ENCODE results near the gene ETV3.

DNA sequence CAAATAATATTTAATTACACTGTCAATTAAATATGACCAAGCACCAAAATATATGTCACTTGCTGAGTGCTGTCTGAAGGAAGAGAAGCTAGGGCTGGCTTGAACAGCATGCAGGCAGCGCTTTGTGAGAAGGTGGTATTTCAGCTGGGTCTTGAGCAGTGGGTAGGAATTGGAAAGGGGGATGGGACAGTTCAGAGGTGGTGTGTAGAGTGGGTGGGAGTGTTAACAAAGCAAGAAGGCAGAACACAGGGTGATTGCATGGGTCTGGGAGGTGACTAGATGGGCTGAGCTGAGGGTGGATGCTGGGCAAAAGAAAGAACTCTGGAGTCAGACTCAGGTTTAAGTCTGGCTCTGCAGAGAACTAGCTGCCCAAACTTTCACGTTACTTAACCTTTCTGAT lies 14.3 kb upstream of the ETV3 start:
- TF ChIP-seq, protein P1, sequence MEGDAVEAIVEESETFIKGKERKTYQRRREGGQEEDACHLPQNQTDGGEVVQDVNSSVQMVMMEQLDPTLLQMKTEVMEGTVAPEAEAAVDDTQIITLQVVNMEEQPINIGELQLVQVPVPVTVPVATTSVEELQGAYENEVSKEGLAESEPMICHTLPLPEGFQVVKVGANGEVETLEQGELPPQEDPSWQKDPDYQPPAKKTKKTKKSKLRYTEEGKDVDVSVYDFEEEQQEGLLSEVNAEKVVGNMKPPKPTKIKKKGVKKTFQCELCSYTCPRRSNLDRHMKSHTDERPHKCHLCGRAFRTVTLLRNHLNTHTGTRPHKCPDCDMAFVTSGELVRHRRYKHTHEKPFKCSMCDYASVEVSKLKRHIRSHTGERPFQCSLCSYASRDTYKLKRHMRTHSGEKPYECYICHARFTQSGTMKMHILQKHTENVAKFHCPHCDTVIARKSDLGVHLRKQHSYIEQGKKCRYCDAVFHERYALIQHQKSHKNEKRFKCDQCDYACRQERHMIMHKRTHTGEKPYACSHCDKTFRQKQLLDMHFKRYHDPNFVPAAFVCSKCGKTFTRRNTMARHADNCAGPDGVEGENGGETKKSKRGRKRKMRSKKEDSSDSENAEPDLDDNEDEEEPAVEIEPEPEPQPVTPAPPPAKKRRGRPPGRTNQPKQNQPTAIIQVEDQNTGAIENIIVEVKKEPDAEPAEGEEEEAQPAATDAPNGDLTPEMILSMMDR (IDR thresholded peaks at IDR 0.05): no peak
- no peak for TF ChIP-seq POLR2A (IDR thresholded peaks at IDR 0.05)
